ENCODE results near the gene CCDC184. TPM values are rescaled to one million over a fixed set of nuclear protein-coding genes. Genes with fewer than 3 reads are reported as not detected.
"Not testable (repeated sequence)": the region's sequence is repeated elsewhere in the genome, so short reads cannot be mapped to it uniquely, and the experiment has no call there.

The CCDC184 gene
- total RNA-seq, 1 donor from 2014 or later, result 13.3 TPM

DNA sequence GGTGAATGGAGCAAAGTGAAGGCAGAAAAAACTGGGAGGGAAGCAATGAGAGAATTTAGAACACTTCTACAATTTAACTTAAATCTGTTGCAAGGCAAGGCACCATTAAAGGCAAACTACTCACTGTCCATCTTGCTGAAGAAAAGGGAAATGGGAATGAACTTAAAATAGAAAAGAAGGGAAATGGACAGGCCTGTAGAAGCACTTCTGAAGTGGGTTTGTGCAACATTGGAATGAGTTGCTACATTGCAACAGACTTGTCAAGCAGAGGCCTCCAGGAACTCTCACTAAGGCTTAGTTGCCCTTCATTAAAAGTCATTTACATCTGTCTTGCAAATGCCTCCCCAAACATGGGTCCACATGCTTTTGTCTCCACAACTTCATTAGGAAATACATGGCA lies 33.3 kb downstream of the CCDC184 start:
- no peak for DNase-seq (ENCODE audit: low spot score)
- no peaks in the 10 kb centered on the region for H3K4me1 Mint-ChIP-seq (ENCODE audit: unreplicated experiment)
- H3K9me3 Mint-ChIP-seq (ENCODE audit: unreplicated experiment), result no peaks in the 10 kb centered on the region
- TF ChIP-seq, protein P1, sequence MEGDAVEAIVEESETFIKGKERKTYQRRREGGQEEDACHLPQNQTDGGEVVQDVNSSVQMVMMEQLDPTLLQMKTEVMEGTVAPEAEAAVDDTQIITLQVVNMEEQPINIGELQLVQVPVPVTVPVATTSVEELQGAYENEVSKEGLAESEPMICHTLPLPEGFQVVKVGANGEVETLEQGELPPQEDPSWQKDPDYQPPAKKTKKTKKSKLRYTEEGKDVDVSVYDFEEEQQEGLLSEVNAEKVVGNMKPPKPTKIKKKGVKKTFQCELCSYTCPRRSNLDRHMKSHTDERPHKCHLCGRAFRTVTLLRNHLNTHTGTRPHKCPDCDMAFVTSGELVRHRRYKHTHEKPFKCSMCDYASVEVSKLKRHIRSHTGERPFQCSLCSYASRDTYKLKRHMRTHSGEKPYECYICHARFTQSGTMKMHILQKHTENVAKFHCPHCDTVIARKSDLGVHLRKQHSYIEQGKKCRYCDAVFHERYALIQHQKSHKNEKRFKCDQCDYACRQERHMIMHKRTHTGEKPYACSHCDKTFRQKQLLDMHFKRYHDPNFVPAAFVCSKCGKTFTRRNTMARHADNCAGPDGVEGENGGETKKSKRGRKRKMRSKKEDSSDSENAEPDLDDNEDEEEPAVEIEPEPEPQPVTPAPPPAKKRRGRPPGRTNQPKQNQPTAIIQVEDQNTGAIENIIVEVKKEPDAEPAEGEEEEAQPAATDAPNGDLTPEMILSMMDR (IDR thresholded peaks at IDR 0.05; ENCODE audit: unreplicated experiment), result no peak
- H3K36me3 Mint-ChIP-seq (ENCODE audit: low read depth, unreplicated experiment), result no peaks in the 10 kb centered on the region
- H3K27ac Mint-ChIP-seq (ENCODE audit: unreplicated experiment), result no peak overlapping the region
- no peaks in the 10 kb centered on the region for H3K27me3 Mint-ChIP-seq (ENCODE audit: unreplicated experiment)
- H3K4me3 Mint-ChIP-seq (ENCODE audit: unreplicated experiment), result no peak overlapping the region

DNA sequence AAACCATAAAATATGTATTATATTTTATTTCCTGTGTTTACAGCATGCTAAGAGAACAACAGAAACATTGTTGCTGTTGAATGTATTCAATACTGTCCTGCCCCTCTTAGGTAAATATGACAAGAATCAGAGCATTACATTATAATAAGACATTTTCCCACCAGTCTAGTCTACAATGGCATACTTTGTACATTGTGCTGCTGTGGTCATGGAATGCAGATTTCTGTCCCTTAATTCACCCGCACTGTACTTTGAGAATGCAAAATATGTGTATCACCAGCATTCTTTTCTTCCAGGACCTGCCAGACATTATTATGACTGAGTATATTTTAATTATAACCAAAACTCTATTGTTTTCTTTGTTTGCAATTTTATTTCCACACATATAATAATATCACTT lies 36.2 kb downstream of the CCDC184 start:
- Mint-ChIP-seq H3K36me3 (ENCODE audit: low read depth, unreplicated experiment) (no peaks in the 10 kb centered on the region), H3K27ac (ENCODE audit: unreplicated experiment) (no peak overlapping the region), H3K4me3 (ENCODE audit: unreplicated experiment) (no peak overlapping the region), H3K4me1 (ENCODE audit: unreplicated experiment) (no peaks in the 10 kb centered on the region), H3K9me3 (ENCODE audit: unreplicated experiment) (no peaks in the 10 kb centered on the region), H3K27me3 (ENCODE audit: unreplicated experiment) (no peaks in the 10 kb centered on the region)
- TF ChIP-seq, protein P1 (IDR thresholded peaks at IDR 0.05; ENCODE audit: unreplicated experiment), result no peak
- no peak for DNase-seq (ENCODE audit: low spot score)

DNA sequence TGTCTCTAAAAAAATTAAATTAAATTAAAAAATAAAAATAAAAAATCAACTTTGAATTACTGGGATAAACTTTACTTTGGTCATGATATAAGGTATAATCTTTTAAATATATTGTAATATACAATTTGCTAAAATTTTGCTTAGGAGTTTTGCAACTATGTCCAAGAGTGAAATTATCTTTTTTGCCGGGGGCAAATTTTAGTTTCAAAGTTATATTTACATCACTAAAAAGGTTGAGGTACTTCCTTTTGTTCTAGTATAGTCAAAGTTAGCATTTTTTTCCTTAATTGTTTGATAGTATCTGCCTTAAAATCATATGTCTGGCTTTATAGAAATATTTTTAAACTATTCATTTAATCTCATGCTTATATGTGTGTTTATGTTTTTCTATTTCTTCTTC lies 37.3 kb downstream of the CCDC184 start:
- no peak overlapping the region for H3K4me3 Mint-ChIP-seq (ENCODE audit: unreplicated experiment)
- H3K36me3 Mint-ChIP-seq (ENCODE audit: low read depth, unreplicated experiment), result no peaks in the 10 kb centered on the region
- H3K9me3 Mint-ChIP-seq (ENCODE audit: unreplicated experiment), result no peaks in the 10 kb centered on the region
- H3K27me3 Mint-ChIP-seq (ENCODE audit: unreplicated experiment), result no peaks in the 10 kb centered on the region
- H3K27ac Mint-ChIP-seq (ENCODE audit: unreplicated experiment), result no peak overlapping the region
- DNase-seq (ENCODE audit: low spot score), result no peak
- no peaks in the 10 kb centered on the region for H3K4me1 Mint-ChIP-seq (ENCODE audit: unreplicated experiment)
- TF ChIP-seq, protein P1 (IDR thresholded peaks at IDR 0.05; ENCODE audit: unreplicated experiment), result no peak

DNA sequence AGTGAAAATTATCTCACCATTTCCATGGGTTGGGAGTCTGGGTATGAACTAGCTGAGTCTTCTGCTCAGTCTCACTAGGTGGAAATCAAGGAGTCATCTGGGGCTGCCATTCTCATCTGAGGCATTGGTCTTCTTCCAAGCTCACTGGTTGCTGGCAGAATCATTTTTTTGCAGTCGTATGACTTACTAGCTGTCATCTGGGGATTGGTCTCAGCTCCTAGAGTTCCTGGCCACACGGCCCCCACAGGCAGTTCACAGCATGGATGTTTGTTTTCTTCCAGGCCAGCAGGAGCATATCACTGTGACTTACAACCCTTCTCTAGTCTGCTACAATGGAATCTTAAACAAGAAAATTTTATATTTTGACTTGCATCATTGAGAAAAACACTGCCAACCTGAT lies 38.2 kb downstream of the CCDC184 start:
- DNase-seq (ENCODE audit: low spot score), result no peak
- Mint-ChIP-seq H3K9me3 (ENCODE audit: unreplicated experiment) (no peaks in the 10 kb centered on the region), H3K27me3 (ENCODE audit: unreplicated experiment) (no peaks in the 10 kb centered on the region), H3K4me3 (ENCODE audit: unreplicated experiment) (no peak overlapping the region), H3K27ac (ENCODE audit: unreplicated experiment) (no peak overlapping the region), H3K36me3 (ENCODE audit: low read depth, unreplicated experiment) (no peaks in the 10 kb centered on the region), H3K4me1 (ENCODE audit: unreplicated experiment) (no peaks in the 10 kb centered on the region)
- TF ChIP-seq, protein P1 (IDR thresholded peaks at IDR 0.05; ENCODE audit: unreplicated experiment), result no peak

DNA sequence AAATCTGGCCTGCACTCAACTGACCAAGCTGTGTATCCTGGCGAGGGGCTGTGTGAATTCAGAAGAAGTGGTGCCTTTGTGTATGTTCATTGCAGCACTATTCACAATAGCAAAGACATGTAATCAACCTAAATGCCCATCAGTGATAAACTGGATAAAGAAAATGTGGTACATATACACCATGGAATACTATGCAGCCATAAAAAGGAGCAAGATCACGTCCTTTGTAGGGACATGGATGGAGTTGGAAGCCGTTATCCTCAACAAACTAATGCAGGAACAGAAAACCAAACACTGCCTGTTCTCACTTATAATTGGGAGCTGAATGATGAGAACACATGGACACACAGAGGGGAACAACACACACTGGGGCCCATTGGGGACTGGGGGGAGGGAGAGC lies 41.1 kb downstream of the CCDC184 start:
- H3K4me1 Mint-ChIP-seq (ENCODE audit: unreplicated experiment); H3K4me3 Mint-ChIP-seq (ENCODE audit: unreplicated experiment); H3K27ac Mint-ChIP-seq (ENCODE audit: unreplicated experiment); H3K27me3 Mint-ChIP-seq (ENCODE audit: unreplicated experiment); H3K9me3 Mint-ChIP-seq (ENCODE audit: unreplicated experiment); H3K36me3 Mint-ChIP-seq (ENCODE audit: low read depth, unreplicated experiment); DNase-seq (ENCODE audit: low spot score): not testable (repeated sequence)

DNA sequence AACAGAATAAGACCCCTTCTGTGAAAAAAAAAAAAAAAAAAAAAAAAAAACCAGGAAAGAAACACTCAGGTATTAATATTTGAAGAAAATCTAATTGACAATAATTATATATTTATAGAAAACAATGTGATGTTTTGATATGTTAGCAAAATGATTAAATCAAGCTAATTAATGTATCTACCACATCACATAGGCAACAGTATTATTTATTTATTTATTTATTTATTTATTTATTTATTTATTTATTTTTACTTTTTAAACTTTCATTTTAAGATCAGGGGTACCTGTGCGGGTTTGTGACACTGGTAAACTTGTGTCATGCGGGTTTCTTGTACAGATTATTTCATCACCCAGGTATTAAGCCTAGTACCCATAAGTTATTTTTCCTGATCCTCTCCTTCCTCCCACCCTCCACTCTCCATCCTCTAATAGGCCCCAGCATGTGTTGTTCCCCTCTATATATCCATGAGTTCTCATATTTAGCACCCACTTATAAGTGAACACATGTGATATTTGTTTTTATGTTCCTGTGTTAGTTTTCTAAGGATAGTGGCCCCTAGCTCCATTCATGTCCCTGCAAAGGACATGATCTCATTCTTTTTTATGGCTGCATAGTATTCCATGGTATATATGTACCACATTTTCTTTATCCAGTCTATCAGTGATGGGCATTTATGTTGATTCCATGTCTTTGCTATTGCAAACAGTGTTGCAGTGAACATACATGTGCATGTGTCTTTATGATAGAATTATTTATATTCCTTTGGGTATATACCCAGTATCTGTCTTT lies 47.9 kb downstream of the CCDC184 start:
- not testable (repeated sequence) for H3K4me3 Mint-ChIP-seq (ENCODE audit: unreplicated experiment); H3K27ac Mint-ChIP-seq (ENCODE audit: unreplicated experiment); H3K27me3 Mint-ChIP-seq (ENCODE audit: unreplicated experiment); H3K9me3 Mint-ChIP-seq (ENCODE audit: unreplicated experiment); H3K36me3 Mint-ChIP-seq (ENCODE audit: low read depth, unreplicated experiment); H3K4me1 Mint-ChIP-seq (ENCODE audit: unreplicated experiment); DNase-seq (ENCODE audit: low spot score)
